Upper lobe of right lung (tissue), 1 donor: ENCODE data around the gene ATP1A4. TPM values are rescaled to one million over a fixed set of nuclear protein-coding genes. Genes with fewer than 3 reads are reported as not detected.

ENCODE experiments used
- ATAC-seq: fragments of 200-7000 bp; cut with Tn5 transposase; one replicate; pipeline ENCODE4 v1.9.1; 2020; ENCODE audit warnings: mild to moderate bottlenecking, moderate library complexity
- DNase-seq: peaks from one replicate; pipeline ENCODE4 v3.0.0-alpha.2; 2020
- H3K27ac ChIP-seq: fragments of 200-600 bp; one replicate; pipeline ENCODE4 v1.8.0; 2022
- H3K27me3 ChIP-seq: fragments of 200-600 bp; one replicate; pipeline ENCODE4 v1.8.0; 2022; ENCODE audit warnings: mild to moderate bottlenecking
- H3K36me3 ChIP-seq: fragments of 200-600 bp; one replicate; pipeline ENCODE4 v1.8.0; 2022
- H3K4me1 ChIP-seq: fragments of 200-600 bp; one replicate; pipeline ENCODE4 v1.8.0; 2022
- H3K4me3 ChIP-seq: fragments of 200-600 bp; one replicate; pipeline ENCODE4 v1.8.0; 2022; ENCODE audit warnings: mild to moderate bottlenecking
- H3K9me3 ChIP-seq: fragments of 200-600 bp; one replicate; pipeline ENCODE4 v1.8.0; 2022
- intact Hi-C: fragments of 100-400 bp; cut with DNase I; formaldehyde crosslinking; loops from one replicate; pipeline ENCODE4 v1.11.0; 2022
- total RNA-seq: library from RNA; stranded (reverse); fragmentation: NEBNext Ultra II Directional; extraction: Animal tissue kit (Norgen Biotek cat#: 25700); gene quantifications from one replicate; pipeline ENCODE4 v1.2.1, GENCODE V29; 2021
- TF ChIP-seq, protein P1 (sequence below): fragments of 200-600 bp; IDR thresholded peaks from one replicate; pipeline ENCODE4 v1.8.0; 2022; ENCODE audit warnings: antibody characterized with exemption
- donor health status: DM: no; HTN: yes; CAD: no; lungs with severe emphysema.

ATP1A4 gene
- total RNA-seq, 1 donor from 2014 or later, result 0.96 TPM

DNA sequence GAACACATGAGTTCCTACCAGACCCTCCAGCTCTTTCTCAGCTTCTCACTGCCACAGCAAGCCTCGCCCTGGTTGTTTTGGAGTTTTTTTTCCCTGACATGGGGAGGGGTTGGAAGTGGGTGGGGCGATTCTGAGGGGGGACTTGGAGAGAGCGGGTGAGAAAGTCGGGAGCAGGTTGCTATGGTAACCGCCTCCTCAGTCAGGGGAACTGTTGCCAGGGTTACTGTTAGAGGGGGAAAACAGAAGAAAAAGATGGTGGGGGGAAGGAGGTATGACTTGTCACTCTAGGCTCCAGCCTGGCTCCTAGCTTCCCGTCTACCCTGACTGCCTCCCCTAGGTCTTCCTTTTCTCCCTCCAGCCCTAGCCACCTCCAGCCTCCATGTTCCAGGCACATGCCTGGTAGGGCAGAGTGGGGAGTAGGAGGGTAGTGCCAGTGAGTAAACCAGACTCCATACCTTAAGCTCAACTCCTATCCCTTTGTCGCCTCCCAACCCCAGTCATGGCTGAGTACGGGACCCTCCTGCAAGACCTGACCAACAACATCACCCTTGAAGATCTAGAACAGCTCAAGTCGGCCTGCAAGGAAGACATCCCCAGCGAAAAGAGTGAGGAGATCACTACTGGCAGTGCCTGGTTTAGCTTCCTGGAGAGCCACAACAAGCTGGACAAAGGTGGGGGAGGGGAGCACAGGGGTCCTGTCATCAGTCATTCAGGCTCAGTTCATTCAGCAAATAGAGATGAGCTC, 59.8 kb downstream of the ATP1A4 start:
- TF ChIP-seq, protein P1, sequence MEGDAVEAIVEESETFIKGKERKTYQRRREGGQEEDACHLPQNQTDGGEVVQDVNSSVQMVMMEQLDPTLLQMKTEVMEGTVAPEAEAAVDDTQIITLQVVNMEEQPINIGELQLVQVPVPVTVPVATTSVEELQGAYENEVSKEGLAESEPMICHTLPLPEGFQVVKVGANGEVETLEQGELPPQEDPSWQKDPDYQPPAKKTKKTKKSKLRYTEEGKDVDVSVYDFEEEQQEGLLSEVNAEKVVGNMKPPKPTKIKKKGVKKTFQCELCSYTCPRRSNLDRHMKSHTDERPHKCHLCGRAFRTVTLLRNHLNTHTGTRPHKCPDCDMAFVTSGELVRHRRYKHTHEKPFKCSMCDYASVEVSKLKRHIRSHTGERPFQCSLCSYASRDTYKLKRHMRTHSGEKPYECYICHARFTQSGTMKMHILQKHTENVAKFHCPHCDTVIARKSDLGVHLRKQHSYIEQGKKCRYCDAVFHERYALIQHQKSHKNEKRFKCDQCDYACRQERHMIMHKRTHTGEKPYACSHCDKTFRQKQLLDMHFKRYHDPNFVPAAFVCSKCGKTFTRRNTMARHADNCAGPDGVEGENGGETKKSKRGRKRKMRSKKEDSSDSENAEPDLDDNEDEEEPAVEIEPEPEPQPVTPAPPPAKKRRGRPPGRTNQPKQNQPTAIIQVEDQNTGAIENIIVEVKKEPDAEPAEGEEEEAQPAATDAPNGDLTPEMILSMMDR, result no peak
- H3K9me3 ChIP-seq, result no peaks in the 10 kb centered on the region
- peaks cover 45% of the 10 kb centered on the region for H3K4me1 ChIP-seq
- ATAC-seq (no peak), DNase-seq (no peak)
- no peak overlapping the region for H3K27ac ChIP-seq
- no peak overlapping the region for H3K4me3 ChIP-seq
- peaks cover 73% of the 10 kb centered on the region for H3K36me3 ChIP-seq
- intact Hi-C loops, result no loop called here
- no peaks in the 10 kb centered on the region for H3K27me3 ChIP-seq

DNA sequence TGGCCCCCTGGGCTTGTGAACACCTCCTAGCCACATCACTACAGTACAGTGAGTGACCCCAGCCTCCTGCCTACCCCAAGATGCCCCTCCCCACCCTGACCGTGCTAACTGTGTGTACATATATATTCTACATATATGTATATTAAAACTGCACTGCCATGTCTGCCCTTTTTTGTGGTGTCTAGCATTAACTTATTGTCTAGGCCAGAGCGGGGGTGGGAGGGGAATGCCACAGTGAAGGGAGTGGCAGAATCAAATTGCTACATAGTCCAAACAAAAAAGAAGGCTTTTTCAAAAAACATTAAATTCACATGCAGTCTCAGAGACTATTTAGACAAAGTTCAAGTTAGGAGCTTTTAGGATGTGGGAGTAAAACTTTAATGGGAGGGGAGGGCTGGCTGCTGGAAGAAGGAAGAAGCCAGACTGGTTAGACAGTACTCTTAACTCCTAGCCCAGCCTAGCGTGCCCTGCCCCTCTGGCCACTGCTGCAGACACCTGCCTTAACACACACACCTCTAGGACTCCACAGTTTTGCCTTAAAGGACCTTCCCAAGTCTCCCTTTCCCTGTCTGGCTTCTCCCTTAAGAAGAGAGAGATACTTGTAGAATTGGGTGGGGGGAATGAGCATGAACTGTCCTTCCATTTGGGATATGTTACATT, 63.2 kb downstream of the ATP1A4 start:
- TF ChIP-seq, protein P1, result no peak
- Histone ChIP-seq H3K4me3 (no peak overlapping the region), H3K9me3 (no peaks in the 10 kb centered on the region), H3K4me1 (peaks cover 30% of the 10 kb centered on the region), H3K27ac (no peak overlapping the region), H3K27me3 (no peaks in the 10 kb centered on the region), H3K36me3 (peaks cover 98% of the 10 kb centered on the region)
- no peak for DNase-seq
- intact Hi-C loops, result no loop called here
- no peak for ATAC-seq

DNA sequence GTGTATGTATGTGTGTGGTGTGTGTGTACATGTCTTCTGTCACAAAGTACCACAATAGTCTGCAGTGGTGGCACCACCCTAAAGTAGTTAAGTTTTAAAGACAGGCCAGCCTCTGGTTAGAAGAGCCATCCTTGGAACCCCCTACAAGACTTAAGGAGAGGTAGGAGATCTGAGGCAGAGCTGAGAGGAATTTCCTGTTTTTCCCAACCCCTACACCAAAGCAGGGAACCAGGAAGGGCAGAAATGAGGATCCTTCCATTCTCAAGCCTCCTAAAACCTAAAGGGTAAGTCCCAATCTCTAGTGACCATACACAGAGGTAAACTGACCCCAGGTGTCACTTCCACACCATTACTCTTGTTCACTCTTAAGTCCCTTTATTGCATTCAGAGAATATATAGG, 64.9 kb downstream of the ATP1A4 start:
- intact Hi-C loops, result no loop called here
- peaks cover 26% of the 10 kb centered on the region for H3K4me1 ChIP-seq

DNA sequence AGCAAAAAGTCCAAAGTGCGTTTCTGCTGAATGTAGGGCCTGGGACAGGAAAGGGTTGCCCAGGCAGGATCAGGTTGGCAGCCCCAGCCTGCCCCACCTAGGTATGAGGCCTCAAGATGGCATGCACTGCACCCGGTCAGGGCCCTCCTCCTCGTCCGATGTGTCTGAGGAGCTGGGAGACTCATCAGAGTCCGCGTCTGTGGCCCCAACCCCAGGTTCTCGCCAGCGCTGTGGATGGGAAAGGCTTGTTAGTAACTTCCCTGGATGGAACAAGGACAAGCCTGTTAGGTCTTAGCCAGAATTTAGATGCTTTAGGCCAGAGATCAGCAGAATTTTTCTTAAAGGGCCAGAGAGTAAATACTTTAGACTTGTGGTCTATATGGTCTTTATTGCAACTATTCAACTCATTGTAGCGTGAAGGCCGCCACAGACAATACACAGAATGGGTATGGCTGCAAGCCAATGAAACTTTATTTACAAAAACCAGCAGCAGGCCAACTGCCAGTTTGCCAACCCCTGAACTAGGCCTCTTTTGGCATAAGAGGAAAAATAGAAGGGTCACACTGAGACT, 66.2 kb downstream of the ATP1A4 start:
- peaks cover 100% of the 10 kb centered on the region for H3K36me3 ChIP-seq
- H3K27me3 ChIP-seq, result no peaks in the 10 kb centered on the region
- no peak overlapping the region for H3K27ac ChIP-seq
- peaks cover 27% of the 10 kb centered on the region for H3K4me1 ChIP-seq
- no peak overlapping the region for H3K4me3 ChIP-seq
- TF ChIP-seq, protein P1, result no peak
- ATAC-seq (peak; percentile 11), DNase-seq (no peak)
- intact Hi-C loops, result no loop called here
- no peaks in the 10 kb centered on the region for H3K9me3 ChIP-seq

More for the DNA sequence above, 64.9 kb downstream of the ATP1A4 start:
- H3K36me3 ChIP-seq, result peaks cover 100% of the 10 kb centered on the region
- TF ChIP-seq, protein P1, result no peak
- H3K27ac ChIP-seq, result no peak overlapping the region
- H3K9me3 ChIP-seq, result no peaks in the 10 kb centered on the region
- ATAC-seq (no peak), DNase-seq (no peak)
- no peaks in the 10 kb centered on the region for H3K27me3 ChIP-seq
- H3K4me3 ChIP-seq, result no peak overlapping the region

DNA sequence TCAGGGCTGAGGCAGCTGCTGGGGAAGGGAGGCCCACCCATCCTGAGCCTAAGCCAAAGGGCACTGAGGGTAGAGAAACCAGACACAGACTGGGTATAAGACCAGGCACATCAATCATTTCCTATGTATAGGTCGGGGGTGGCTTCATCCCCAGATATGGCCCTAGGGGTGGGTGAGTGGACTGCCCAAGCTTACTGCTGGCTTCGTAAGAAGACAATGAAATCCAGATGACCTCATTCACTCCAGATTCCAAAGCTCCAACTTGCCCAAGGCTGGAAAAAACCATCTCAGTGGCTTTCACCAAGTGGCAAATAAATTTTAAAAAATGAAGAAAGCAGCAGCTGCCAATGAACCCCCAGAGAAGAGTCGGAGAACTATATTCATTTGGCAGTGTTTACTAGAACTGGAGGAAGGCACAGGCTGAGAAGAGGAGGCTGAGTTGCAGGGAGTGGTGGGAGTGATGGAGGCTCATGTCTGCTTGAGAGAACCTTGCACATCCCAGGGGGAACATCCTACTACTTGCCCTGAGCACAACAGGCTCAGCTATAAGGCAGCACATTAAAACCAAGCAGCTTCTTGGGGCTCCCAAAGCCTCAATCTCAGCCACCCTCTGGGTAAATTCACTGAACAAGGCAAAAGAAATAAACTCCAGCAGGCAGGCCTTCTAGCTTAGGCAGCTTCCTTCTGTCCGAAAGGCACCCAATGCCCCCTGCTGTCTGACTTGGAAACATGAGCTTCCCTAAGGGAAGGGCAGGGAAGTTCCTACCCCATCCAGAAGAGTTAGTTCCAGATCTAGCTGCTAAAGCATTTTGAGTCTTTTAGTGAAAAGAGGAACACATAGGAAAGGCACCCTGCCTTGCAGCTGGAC, 67.9 kb downstream of the ATP1A4 start:
- TF ChIP-seq, protein P1, result peak; percentile 62
- intact Hi-C loops, result no loop called here
- H3K4me1 ChIP-seq, result peaks cover 27% of the 10 kb centered on the region
- H3K9me3 ChIP-seq, result no peaks in the 10 kb centered on the region
- H3K36me3 ChIP-seq, result peaks cover 100% of the 10 kb centered on the region
- no peaks in the 10 kb centered on the region for H3K27me3 ChIP-seq
- H3K27ac ChIP-seq, result peak overlapping the region; percentile 43
- ATAC-seq (peak; percentile 70), DNase-seq (no peak)
- no peak overlapping the region for H3K4me3 ChIP-seq
